Ishikawa (cell line): ENCODE results near the gene ACACB.

Experiments used
- CEBPB ChIP-seq: IDR thresholded peaks from 2 replicates; pipeline ENCODE4 v1.6.1; 2012
- CREB1 ChIP-seq: IDR thresholded peaks from 2 replicates; pipeline ENCODE4 v1.6.1; 2012; ENCODE audit warnings: low read depth
- EGR1 ChIP-seq: IDR thresholded peaks from 2 replicates; pipeline ENCODE4 v1.6.1; 2012
- EP300 ChIP-seq: IDR thresholded peaks from 2 replicates; pipeline ENCODE4 v1.6.1; 2012; ENCODE audit warnings: borderline replicate concordance
- FOXM1 ChIP-seq: IDR thresholded peaks from 2 replicates; pipeline ENCODE4 v1.6.1; 2012; ENCODE audit warnings: low read depth, borderline replicate concordance
- MAX ChIP-seq: IDR thresholded peaks from 2 replicates; pipeline ENCODE4 v1.6.1; 2012
- NFIC ChIP-seq: IDR thresholded peaks from 2 replicates; pipeline ENCODE4 v1.6.1; 2012
- RAD21 ChIP-seq: IDR thresholded peaks from 2 replicates; pipeline ENCODE4 v1.6.1; 2012; ENCODE audit warnings: low read depth
- REST ChIP-seq: IDR thresholded peaks from 2 replicates; pipeline ENCODE4 v1.6.1; 2012; ENCODE audit warnings: low read depth, mild to moderate bottlenecking
- TAF1 ChIP-seq: IDR thresholded peaks from 2 replicates; pipeline ENCODE4 v1.6.1; 2012; ENCODE audit warnings: low read depth, mild to moderate bottlenecking
- TCF12 ChIP-seq: IDR thresholded peaks from 2 replicates; pipeline ENCODE4 v1.6.1; 2012; ENCODE audit warnings: low read depth
- TEAD4 ChIP-seq: IDR thresholded peaks from 2 replicates; pipeline ENCODE4 v1.6.1; 2012
- USF1 ChIP-seq: IDR thresholded peaks from 2 replicates; pipeline ENCODE4 v1.6.1; 2012
- YY1 ChIP-seq: IDR thresholded peaks from 2 replicates; pipeline ENCODE4 v1.6.1; 2012; ENCODE audit warnings: low read depth
- ZBTB7A ChIP-seq: IDR thresholded peaks from 2 replicates; pipeline ENCODE4 v1.6.1; 2012; ENCODE audit warnings: low read depth

The ACACB gene

DNA sequence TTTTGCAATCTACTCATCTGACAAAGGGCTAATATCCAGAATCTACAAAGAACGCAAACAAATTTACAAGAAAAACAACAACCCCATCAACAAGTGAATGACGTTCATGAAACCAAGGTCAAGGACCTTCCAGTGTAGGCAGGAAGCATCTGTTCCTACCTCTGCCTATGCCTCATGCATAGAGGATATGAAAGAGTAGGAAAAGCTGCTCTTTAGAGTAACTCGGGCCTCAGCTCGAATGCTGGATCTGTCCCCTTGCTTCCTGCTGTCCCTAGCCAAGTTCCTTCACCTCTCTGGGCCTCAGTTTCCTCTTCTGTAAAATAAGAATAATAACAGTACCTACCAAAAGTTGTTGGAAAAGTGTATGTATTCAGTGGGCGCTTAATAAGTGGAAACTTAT is 127.7 kb downstream of the ACACB start:
- TF ChIP-seq ZBTB7A (no peak), YY1 (no peak), REST (no peak), CEBPB (no peak), TEAD4 (no peak), RAD21 (no peak), TCF12 (no peak), USF1 (no peak), TAF1 (no peak), MAX (no peak), NFIC (no peak)

DNA sequence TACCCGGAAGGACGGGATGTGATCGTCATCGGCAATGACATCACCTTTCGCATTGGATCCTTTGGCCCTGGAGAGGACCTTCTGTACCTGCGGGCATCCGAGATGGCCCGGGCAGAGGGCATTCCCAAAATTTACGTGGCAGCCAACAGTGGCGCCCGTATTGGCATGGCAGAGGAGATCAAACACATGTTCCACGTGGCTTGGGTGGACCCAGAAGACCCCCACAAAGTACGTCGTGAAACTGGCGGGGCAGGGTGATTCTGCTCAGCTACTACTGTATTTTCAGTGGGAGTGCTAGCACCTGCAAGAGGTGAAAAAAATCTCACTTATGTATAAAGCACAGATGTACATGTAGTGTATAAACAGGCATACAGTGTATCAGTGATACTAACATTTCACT is 129.8 kb downstream of the ACACB start:
- no peak for TF ChIP-seq CEBPB
- no peak for TF ChIP-seq ZBTB7A
- TF ChIP-seq MAX = no peak
- no peak for TF ChIP-seq REST
- TF ChIP-seq CREB1 = no peak
- no peak for TF ChIP-seq NFIC
- no peak for TF ChIP-seq EGR1
- no peak for TF ChIP-seq YY1
- TF ChIP-seq FOXM1 = no peak

GRCh38 chr12:109247831-109248654 is 131.7 kb downstream of the ACACB start:
- TF ChIP-seq MAX (no peak), EGR1 (no peak), TEAD4 (no peak), CEBPB (no peak), YY1 (no peak), TCF12 (no peak), EP300 (no peak), REST (no peak), TAF1 (no peak), ZBTB7A (no peak)

GRCh38 chr12:109250523-109250922 is 134.1 kb downstream of the ACACB start:
- TF ChIP-seq NFIC (peak; percentile 35; the same call in 1 of the 2 replicates), TAF1 (no peak)

DNA sequence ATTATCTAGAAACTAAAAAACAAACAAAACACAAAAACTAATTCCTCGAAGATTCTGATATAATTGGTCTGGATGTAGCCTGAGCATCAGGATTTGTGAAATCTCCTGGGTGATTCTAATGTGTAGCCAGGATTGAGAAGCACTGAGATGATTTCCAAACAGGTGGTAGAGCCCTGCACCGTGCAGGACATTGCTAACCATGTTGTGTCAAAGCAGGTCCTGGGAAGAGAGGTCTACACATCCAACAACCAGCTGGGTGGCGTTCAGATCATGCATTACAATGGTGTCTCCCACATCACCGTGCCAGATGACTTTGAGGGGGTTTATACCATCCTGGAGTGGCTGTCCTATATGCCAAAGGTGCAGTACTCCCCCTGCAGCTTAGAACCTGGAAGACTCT is 136.4 kb downstream of the ACACB start:
- TF ChIP-seq REST (no peak), FOXM1 (no peak), RAD21 (no peak), EGR1 (no peak), ZBTB7A (no peak), YY1 (no peak), MAX (no peak), CREB1 (no peak), EP300 (no peak), USF1 (no peak), CEBPB (no peak), TEAD4 (no peak), TAF1 (no peak), NFIC (no peak), TCF12 (no peak)
